ENCODE results near the gene INSYN1. TPM values are rescaled to one million over a fixed set of nuclear protein-coding genes. Genes with fewer than 3 reads are reported as not detected.

Gene INSYN1
- polyA plus RNA-seq, 3 donors, result not detected

DNA sequence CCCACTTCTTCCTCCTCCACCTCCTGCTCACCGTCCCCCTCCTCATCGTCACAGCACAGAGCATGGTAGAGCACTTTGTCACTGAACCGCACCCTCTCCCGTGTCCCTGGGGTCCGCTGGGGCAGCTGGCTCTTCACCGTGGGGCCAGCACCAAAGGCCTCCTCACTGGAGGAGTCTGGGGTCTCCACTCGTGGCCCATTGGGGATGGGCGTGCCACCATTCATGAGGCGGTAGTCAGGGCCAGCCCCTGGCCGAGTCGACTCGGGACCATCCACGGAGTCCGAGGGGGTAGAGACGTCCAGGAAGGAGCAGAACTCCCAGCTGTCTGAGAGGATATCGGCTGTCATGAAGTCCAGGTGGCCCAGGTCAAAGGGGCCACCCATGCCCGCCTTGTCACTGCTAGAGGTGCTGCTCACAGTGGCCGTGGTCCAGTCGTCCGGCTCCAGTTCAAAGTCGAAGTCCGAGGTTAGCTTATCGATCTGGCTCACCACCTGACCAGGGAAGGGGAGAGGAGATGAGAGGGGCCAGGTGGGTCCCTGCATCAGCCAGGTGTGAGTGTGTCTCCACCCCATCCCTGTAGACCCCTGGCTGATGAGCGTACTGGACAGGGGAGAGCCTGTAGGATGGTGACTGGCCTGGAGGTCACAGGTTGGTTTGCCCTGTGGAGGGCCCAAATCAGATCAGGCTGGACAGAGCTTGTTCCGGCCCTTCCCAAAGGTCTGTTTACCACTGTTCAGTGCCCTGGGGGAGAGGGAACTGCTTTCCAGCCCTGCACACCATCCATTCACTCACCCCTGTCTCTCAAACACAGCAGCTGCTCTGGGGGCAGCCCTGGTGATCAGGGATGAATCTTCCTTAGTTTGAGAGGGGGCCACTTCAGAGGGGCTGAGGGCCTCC is 12.8 kb downstream of the INSYN1 start:
- Histone ChIP-seq H3K4me1 (ENCODE audit: control insufficient read depth in 1 of 2, insufficient read depth in 2 of 2, low read length in 2 of 2) (no peaks in the 10 kb centered on the region), H3K9ac (ENCODE audit: insufficient read depth, low read length, poor library complexity, severe bottlenecking) (no peak overlapping the region), H3K27me3 (ENCODE audit: control insufficient read depth in 2 of 2, insufficient read depth in 2 of 2, low read length in 2 of 2) (no peaks in the 10 kb centered on the region), H3K4me2 (replicated peaks; ENCODE audit: extremely low read depth, low read length, poor library complexity, severe bottlenecking) (no peak overlapping the region), H2AFZ (ENCODE audit: insufficient read depth, low read depth, low read length, poor library complexity, severe bottlenecking) (no peak overlapping the region), H4K20me1 (ENCODE audit: insufficient read depth, low read length) (no peaks in the 10 kb centered on the region), H3K79me2 (ENCODE audit: insufficient read depth, low read length) (no peaks in the 10 kb centered on the region), H3K36me3 (replicated peaks in 1 of 2; ENCODE audit: control insufficient read depth in 1 of 2, insufficient read depth in 2 of 2, low read length in 2 of 2) (no peaks in the 10 kb centered on the region), H3K4me3 (replicated peaks in 1 of 3; ENCODE audit: low read depth in 2 of 3, low read length in 3 of 3) (no peak overlapping the region), H3K27ac (ENCODE audit: low read depth in 1 of 2, low read length in 2 of 2) (no peak overlapping the region), H3K9me3 (replicated peaks in 1 of 2; ENCODE audit: control insufficient read depth in 1 of 2, insufficient read depth in 1 of 2, low read length in 2 of 2) (no peaks in the 10 kb centered on the region)
- Mint-ChIP-seq H3K9me3 (peaks cover 0 to 2% (median 0%) of the 10 kb centered on the region in 7 donors), H3K4me1 (no peaks in the 10 kb centered on the region), H3K4me3 (peak overlapping the region in 1 of 2 donors; percentile 40), H3K36me3 (no peaks in the 10 kb centered on the region), H3K27ac (peak overlapping the region in 2 of 7 donors; percentile 7 to 62), H3K27me3 (ENCODE audit: low read depth in 3 of 3) (peaks cover 11 to 20% (median 17%) of the 10 kb centered on the region in 3 donors)
- intact Hi-C loops (cut with micrococcal nuclease), result no loop called here
- no peak for DNase-seq
- TF ChIP-seq, protein P1, sequence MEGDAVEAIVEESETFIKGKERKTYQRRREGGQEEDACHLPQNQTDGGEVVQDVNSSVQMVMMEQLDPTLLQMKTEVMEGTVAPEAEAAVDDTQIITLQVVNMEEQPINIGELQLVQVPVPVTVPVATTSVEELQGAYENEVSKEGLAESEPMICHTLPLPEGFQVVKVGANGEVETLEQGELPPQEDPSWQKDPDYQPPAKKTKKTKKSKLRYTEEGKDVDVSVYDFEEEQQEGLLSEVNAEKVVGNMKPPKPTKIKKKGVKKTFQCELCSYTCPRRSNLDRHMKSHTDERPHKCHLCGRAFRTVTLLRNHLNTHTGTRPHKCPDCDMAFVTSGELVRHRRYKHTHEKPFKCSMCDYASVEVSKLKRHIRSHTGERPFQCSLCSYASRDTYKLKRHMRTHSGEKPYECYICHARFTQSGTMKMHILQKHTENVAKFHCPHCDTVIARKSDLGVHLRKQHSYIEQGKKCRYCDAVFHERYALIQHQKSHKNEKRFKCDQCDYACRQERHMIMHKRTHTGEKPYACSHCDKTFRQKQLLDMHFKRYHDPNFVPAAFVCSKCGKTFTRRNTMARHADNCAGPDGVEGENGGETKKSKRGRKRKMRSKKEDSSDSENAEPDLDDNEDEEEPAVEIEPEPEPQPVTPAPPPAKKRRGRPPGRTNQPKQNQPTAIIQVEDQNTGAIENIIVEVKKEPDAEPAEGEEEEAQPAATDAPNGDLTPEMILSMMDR (IDR thresholded peaks at IDR 0.05), result no peak
- 95% methylated on average over 22 of the region's 25 CpGs for WGBS (ENCODE audit: insufficient coverage)

DNA sequence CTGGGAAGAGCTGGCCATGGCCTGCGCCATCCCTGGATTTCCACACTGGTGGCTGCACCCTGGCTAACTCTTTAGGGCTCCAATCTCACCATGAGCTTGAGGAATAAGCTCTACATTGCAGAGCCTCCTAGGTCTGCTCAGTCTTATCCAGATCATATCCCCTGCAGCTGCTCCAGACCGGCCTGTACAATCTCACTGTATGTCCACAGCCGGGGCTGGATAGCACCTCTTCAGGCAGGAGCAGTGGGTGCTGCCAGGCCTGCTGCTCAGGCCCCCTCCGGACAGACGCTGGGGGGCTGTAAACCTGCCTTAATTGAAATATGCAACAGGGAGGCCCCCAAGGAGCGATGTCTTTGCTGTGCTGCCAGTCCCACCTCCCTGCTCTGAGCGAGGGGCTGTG is 15.6 kb downstream of the INSYN1 start:
- intact Hi-C loops (cut with micrococcal nuclease), result no loop called here
- Histone ChIP-seq H3K27ac (ENCODE audit: low read depth in 1 of 2, low read length in 2 of 2) (no peak overlapping the region), H3K36me3 (replicated peaks in 1 of 2; ENCODE audit: control insufficient read depth in 1 of 2, insufficient read depth in 2 of 2, low read length in 2 of 2) (no peaks in the 10 kb centered on the region), H2AFZ (ENCODE audit: insufficient read depth, low read depth, low read length, poor library complexity, severe bottlenecking) (no peak overlapping the region), H3K79me2 (ENCODE audit: insufficient read depth, low read length) (no peaks in the 10 kb centered on the region), H3K9ac (ENCODE audit: insufficient read depth, low read length, poor library complexity, severe bottlenecking) (no peak overlapping the region), H3K4me2 (replicated peaks; ENCODE audit: extremely low read depth, low read length, poor library complexity, severe bottlenecking) (no peak overlapping the region), H4K20me1 (ENCODE audit: insufficient read depth, low read length) (no peaks in the 10 kb centered on the region), H3K27me3 (ENCODE audit: control insufficient read depth in 2 of 2, insufficient read depth in 2 of 2, low read length in 2 of 2) (no peaks in the 10 kb centered on the region), H3K4me1 (ENCODE audit: control insufficient read depth in 1 of 2, insufficient read depth in 2 of 2, low read length in 2 of 2) (no peaks in the 10 kb centered on the region), H3K4me3 (replicated peaks in 1 of 3; ENCODE audit: low read depth in 2 of 3, low read length in 3 of 3) (no peak overlapping the region), H3K9me3 (replicated peaks in 1 of 2; ENCODE audit: control insufficient read depth in 1 of 2, insufficient read depth in 1 of 2, low read length in 2 of 2) (peaks cover 0 to 2% of the 10 kb centered on the region in 2 donors)
- Mint-ChIP-seq H3K27me3 (ENCODE audit: low read depth in 3 of 3) (peaks cover 11 to 14% (median 12%) of the 10 kb centered on the region in 3 donors), H3K4me3 (no peak overlapping the region), H3K4me1 (no peaks in the 10 kb centered on the region), H3K9me3 (peaks cover 0 to 2% (median 0%) of the 10 kb centered on the region in 7 donors), H3K36me3 (no peaks in the 10 kb centered on the region), H3K27ac (no peak overlapping the region)
- TF ChIP-seq, protein P1 (IDR thresholded peaks at IDR 0.05), result no peak
- WGBS (ENCODE audit: insufficient coverage), result 78% methylated on average over 6 of the region's 7 CpGs
- no peak for DNase-seq
